Mammary epithelial cell (primary cell): ENCODE measurements around the gene ESRRG.

ENCODE experiments used
- EZH2 ChIP-seq: IDR thresholded peaks from 2 replicates; pipeline ENCODE4 v1.6.1; 2012; ENCODE audit warnings: low read length, inconsistent platforms, borderline replicate concordance
- TF ChIP-seq, protein P1 (sequence below), 2 donors: IDR thresholded peaks in 1 of 2; conservative IDR thresholded peaks in 1 of 2; 2 replicates each; pipeline ENCODE4 v1.5.1; 2011 to 2012; ENCODE audit warnings: inconsistent platforms in 2 of 2, low read length in 2 of 2, mild to moderate bottlenecking in 2 of 2, control low read depth in 1 of 2, low read depth in 1 of 2; ENCODE audit not compliant: insufficient read depth in 1 of 2; ENCODE audit errors: extremely low read depth in 1 of 2

DNA sequence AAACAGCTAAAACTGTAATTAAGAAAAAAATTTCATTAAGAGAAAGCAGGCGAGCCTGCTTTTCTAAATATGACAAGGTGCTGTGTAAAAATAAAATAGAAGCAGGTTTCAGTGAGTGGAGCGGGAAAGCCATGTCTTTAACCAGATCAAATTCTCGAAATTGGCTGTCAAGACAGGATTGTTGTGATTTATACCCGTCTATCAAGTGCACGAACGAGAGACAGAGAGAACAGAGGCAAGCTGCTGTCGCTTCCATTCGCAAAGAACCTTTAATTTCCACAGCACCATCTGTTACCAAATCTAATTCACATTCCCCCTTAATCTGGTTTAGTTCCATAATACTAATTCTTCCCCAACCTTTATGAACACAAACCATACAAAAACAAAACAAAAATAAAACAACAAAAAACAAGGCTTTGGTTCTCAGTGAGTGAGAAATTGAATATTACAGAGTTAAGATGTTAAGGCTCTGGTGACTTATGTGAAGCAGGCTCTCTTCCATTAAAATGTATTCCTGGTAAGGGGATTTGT, 35.0 kb downstream of the ESRRG start:
- no peak for TF ChIP-seq EZH2
- TF ChIP-seq, protein P1, sequence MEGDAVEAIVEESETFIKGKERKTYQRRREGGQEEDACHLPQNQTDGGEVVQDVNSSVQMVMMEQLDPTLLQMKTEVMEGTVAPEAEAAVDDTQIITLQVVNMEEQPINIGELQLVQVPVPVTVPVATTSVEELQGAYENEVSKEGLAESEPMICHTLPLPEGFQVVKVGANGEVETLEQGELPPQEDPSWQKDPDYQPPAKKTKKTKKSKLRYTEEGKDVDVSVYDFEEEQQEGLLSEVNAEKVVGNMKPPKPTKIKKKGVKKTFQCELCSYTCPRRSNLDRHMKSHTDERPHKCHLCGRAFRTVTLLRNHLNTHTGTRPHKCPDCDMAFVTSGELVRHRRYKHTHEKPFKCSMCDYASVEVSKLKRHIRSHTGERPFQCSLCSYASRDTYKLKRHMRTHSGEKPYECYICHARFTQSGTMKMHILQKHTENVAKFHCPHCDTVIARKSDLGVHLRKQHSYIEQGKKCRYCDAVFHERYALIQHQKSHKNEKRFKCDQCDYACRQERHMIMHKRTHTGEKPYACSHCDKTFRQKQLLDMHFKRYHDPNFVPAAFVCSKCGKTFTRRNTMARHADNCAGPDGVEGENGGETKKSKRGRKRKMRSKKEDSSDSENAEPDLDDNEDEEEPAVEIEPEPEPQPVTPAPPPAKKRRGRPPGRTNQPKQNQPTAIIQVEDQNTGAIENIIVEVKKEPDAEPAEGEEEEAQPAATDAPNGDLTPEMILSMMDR (conservative IDR thresholded peaks at IDR 0.05 in 1 of 2, IDR thresholded peaks at IDR 0.05 in 1 of 2; ENCODE audit: extremely low read depth in 1 of 2, insufficient read depth in 1 of 2, low read depth in 1 of 2, low read length in 2 of 2) = no peak
